GM12865 (cell line): ENCODE results near the gene ABHD16A.
A peak's percentile ranks its signal among the peaks of the same experiment; 100 is the strongest.

Experiments
- DNase-seq: peaks from one replicate; pipeline ENCODE4 v3.0.0; 2010; ENCODE audit warnings: low read depth
- H3K4me3 ChIP-seq: 2 replicates; pipeline ENCODE4 v1.5.1; 2011; ENCODE audit warnings: mild to moderate bottlenecking, low read depth, low read length, control low read depth
- TF ChIP-seq, protein P1 (sequence below): IDR thresholded peaks from 2 replicates; pipeline ENCODE4 v1.5.1; 2011; ENCODE audit warnings: low read length, control low read depth, low read depth, inconsistent platforms; ENCODE audit not compliant: insufficient read depth; ENCODE audit errors: missing control alignments

The ABHD16A gene

DNA sequence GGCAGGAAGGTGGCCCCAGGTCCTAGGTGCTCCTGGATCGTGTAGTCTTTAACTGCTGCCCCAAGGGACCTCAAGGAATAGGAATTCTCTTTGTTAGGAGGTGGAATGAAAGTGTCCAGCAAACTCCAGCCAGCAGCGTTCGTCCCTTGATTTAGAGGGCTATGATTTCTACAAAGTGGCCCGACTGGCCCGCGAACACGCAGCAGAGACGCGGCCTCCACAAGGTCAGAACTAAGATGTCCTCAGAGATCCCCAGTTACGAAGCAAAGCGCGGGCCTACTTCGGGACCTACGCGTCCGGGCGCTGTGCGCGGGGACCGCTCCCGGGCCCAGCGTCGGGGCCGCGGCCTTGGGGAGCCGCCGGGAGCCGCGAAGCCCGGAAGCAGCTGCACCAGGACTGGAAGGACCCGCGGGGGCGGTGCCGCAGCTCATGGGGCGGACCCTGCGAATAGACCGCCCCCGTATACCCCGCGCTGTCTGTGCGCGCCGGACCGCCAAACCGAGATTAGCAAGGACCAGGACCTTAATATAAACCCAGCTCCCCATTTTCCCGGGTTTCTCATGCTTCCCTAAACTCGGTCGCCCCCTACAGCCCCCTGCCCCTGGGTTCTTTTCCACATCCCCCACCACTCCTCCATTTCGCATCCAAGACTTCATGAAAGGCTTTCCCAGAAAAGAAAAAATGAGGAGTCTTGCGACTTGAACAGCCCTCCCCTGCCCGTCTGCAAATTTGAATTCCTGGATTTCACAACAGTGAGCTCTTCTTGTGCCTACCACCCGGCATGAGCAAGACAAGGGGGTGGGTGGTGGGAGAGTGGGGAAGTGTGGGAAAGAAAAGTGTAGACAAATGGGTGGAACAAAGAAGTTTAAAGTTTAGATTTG lies 42.5 kb downstream of the ABHD16A start, which contains the start of gene C6orf47:
C6orf47 (minus strand) TSS at position 398 of the 881 bp plus-strand sequence. CDS start 831 bp downstream, outside the sequence.
- H3K4me3 ChIP-seq = peak within 1 kb of the TSS; percentile 73
- DNase-seq = peak; percentile 90
- TF ChIP-seq, protein P1, sequence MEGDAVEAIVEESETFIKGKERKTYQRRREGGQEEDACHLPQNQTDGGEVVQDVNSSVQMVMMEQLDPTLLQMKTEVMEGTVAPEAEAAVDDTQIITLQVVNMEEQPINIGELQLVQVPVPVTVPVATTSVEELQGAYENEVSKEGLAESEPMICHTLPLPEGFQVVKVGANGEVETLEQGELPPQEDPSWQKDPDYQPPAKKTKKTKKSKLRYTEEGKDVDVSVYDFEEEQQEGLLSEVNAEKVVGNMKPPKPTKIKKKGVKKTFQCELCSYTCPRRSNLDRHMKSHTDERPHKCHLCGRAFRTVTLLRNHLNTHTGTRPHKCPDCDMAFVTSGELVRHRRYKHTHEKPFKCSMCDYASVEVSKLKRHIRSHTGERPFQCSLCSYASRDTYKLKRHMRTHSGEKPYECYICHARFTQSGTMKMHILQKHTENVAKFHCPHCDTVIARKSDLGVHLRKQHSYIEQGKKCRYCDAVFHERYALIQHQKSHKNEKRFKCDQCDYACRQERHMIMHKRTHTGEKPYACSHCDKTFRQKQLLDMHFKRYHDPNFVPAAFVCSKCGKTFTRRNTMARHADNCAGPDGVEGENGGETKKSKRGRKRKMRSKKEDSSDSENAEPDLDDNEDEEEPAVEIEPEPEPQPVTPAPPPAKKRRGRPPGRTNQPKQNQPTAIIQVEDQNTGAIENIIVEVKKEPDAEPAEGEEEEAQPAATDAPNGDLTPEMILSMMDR = no peak

DNA sequence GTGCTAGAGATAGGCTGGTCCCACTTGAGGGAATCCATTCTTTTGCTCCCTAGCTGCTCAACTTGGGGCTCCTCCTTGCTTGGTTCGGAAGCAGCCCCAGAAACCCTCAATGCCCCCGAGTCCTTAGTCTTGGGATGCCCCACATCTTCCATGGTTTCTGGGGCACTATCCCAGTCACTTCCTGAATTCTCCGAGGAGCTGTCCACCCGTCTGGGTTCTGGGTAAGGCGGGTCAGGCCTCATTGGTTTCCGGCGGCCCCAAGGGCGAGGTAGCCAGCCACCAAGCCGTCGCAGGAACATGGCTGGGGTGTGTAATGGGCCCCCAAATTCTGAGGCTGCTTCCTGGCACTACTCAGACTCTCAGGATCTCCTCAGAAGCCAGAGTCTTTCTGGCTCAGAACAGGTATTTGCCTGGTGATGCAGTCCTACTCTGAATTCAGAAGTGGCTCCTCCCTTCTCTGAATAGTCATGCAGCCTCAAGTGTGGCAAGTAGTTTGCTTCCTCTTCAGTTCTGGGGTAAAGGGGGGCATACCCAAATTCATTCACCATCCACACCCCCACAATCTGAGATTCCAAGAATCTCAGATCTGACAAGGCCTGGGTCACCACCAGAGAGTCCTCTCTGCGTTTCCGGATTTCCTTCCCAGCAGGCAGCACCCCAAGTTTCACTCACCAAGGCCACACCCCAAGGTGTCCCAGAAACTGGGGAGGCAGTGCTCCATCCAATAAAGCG lies 43.3 kb downstream of the ABHD16A start:
- peak; percentile 44 for DNase-seq
- peak overlapping the region; percentile 73 for H3K4me3 ChIP-seq
- TF ChIP-seq, protein P1 = no peak

DNA sequence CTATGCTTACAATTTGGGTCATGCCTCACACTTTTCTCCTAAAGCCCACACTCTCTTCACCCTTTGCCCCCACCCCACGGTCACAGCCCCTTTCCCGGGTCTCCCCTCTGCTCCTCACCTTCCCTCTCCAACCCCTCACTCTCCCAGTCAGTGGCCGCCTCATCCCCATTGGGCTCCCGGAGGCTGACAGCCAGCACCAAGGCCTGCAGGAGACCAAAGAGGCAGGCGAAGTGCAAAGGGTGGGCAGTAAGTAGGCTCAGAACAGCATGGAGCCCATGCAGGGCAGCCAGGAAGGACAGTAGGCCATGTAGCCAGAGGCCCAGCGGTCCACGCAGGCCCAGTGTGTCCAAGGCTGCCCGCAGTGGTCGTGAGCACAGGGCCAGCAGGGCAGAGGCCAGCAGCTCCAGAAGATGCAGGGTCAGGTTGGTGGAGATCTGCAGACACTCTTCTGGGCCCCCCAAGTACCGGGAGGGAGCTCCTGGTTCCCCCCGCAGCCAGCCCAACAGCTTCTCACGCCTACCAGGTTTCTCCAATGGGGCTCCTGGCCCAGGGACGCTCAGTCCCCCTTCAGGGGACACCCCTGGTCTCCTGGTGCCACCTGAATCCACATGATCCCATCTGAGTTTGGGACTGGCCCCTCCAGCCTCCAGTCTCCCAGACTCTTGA lies 44.0 kb downstream of the ABHD16A start:
- no peak for DNase-seq
- TF ChIP-seq, protein P1 = no peak
- H3K4me3 ChIP-seq = peak overlapping the region; percentile 73

DNA sequence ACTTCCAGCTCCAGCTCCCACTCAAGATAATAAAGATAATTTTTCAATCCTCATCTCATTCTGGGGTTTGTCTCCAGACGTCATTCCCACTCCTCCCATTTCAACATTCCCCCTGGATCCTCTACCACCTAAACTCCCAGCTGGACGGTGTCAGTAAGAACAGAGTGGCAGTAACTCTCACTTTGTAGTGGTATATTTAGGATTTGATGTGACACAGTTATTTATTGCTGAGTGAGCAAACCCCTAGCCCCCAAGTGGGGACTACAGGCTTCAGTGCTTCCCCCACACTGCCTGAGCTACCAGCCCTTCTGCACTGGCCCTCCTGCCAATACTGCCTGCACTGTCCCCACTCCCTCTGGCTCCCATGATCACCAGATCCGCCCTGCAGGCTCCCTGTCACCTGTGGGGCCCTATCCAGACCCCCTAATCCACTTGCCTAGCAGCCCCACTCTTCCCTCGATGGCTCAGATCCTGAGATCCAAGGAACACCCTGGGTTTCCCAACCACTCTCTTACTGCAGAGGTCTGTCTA lies 44.9 kb downstream of the ABHD16A start:
- no peak overlapping the region for H3K4me3 ChIP-seq
- TF ChIP-seq, protein P1 = no peak
- no peak for DNase-seq

DNA sequence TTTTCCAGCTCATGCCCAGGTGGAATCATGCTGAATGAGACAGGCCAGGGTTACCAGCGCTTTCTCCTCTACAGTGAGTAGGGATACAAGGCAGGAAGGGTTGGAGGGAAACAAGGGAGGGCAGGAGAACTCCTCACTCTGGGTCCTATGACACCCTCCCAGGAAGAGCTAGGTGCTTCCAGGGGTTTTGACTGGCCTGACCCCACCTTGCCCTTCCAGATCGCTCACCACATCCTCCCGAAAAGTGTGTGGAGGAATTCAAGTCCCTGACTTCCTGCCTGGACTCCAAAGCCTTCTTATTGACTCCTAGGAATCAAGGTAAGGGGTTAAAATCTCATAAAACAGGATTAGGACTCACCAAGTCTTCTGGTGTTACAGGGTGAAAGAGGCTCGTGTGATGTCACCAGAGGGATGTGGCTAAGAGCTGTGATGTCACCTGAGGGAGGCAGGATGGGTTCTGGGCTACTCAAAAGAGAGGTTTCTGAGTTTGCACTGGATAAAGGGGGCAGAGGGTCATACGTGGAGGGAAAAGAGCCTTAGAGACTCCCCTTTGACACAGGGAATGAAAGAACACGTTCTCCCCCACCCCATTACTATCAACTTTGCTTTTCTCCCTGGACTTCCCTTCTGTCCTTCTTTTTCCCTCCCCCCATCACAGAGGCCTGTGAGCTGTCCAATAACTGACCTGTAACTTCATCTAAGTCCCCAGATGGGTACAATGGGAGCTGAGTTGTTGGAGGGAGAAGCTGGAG lies 45.5 kb downstream of the ABHD16A start:
- no peak for DNase-seq
- TF ChIP-seq, protein P1 = no peak
- no peak overlapping the region for H3K4me3 ChIP-seq
